Heart right ventricle (tissue), 16 donors: Measurements from ENCODE around the gene OPN3. TPM values are rescaled to one million over a fixed set of nuclear protein-coding genes. Genes with fewer than 3 reads are reported as not detected.

Experiments used
- ATAC-seq, 8 donors: fragments of 200-7000 bp; cut with Tn5 transposase; one replicate each; pipeline ENCODE4 v1.9.1; 2020; ENCODE audit warnings: mild to moderate bottlenecking in 8 of 8, moderate library complexity in 8 of 8, moderate number of reproducible peaks in 1 of 8
- DNase-seq, 2 donors: peaks; one replicate each; pipeline ENCODE4 v3.0.0-alpha.2; 2020
- H3K27ac ChIP-seq, 10 donors: fragments of 200-600 bp; sonication (generic) in 2 of 10; one replicate each; pipeline versions ENCODE4 v1.5.0 to v1.8.0; 2020 to 2022; ENCODE audit warnings: mild to moderate bottlenecking in 3 of 10
- H3K27me3 ChIP-seq, 7 donors: fragments of 200-600 bp; one replicate each; pipeline ENCODE4 v1.8.0; 2021 to 2022; ENCODE audit warnings: mild to moderate bottlenecking in 2 of 7
- H3K36me3 ChIP-seq, 9 donors: fragments of 200-600 bp; sonication (generic) in 1 of 9; one replicate each; pipeline versions ENCODE4 v1.5.0 to v1.8.0; 2020 to 2022; ENCODE audit warnings: mild to moderate bottlenecking in 2 of 9
- H3K4me1 ChIP-seq, 9 donors: fragments of 200-600 bp; sonication (generic) in 1 of 9; one replicate each; pipeline versions ENCODE4 v1.5.0 to v1.8.0; 2020 to 2022; ENCODE audit warnings: mild to moderate bottlenecking in 4 of 9
- H3K4me3 ChIP-seq, 10 donors: fragments of 200-600 bp; sonication (generic) in 2 of 10; one replicate each; pipeline versions ENCODE4 v1.5.0 to v1.8.0; 2020 to 2022; ENCODE audit warnings: mild to moderate bottlenecking in 7 of 10, moderate library complexity in 2 of 10
- H3K9me3 ChIP-seq, 11 donors: fragments of 200-600 bp in 10 of 11; sonication (generic) in 2 of 11; one replicate each; pipeline versions ENCODE4 v1.5.0 to v1.8.0; 2013 to 2022; ENCODE audit warnings: mild to moderate bottlenecking in 2 of 11, control low read depth in 1 of 11, moderate library complexity in 1 of 11
- WGBS, 2 donors: extraction: QIAGEN DNeasy Blood & Tissue Kit; methylation state at CpG; one replicate each; pipeline ENCODE4 v1.1.7; 2013; ENCODE audit warnings: inconsistent platforms in 1 of 2; 5-methylcytosine and 5-hydroxymethylcytosine counted together
- intact Hi-C, 10 donors: fragments of 100-400 bp; cut with DNase I; formaldehyde crosslinking; loops; one replicate each; pipeline versions ENCODE4 v1.11.1 to v1.14.2; 2022
- polyA plus RNA-seq, 2 donors: library from polyadenylated mRNA; stranded (reverse); fragments of 200-250 nt; gene quantifications; one replicate each; pipeline ENCODE4 v1.2.3, GENCODE V29; 2013
- total RNA-seq, 10 donors: library from RNA; stranded (reverse); fragmentation: NEBNext Ultra II Directional in 3 of 10; extraction: Animal tissue kit (Norgen Biotek cat#: 25700) in 3 of 10; gene quantifications; one replicate each; pipeline versions ENCODE4 v1.2.1 to v1.2.4, GENCODE V29; 2021 to 2023
- TF ChIP-seq, protein P1 (sequence below), 9 donors: fragments of 200-600 bp; sonication (generic) in 2 of 9; IDR thresholded peaks; one replicate each; pipeline versions ENCODE4 v1.5.0 to v1.8.0; 2021 to 2022; ENCODE audit warnings: antibody characterized with exemption in 9 of 9, mild to moderate bottlenecking in 5 of 9, moderate library complexity in 1 of 9
- donor health status: Arrhythmogenic right ventricular cardiomyopathy.
- donor health status: ischemic (EF 13 %, LVEDD 7.1; RV severe dilation, severe dysfunction).
- donor health status: healthy with polysubstance abuse.
- donor health status: DM: no; HTN: yes; CAD: no.
- donor health status: DM: no; HTN: no; CAD: no.
- donor health status: ischemic (EF 25% LVEDD 6.9; RV normal size, moderate dysfunction).
- donor health status: ischemic (EF 25% LVEDD 5.7; RV mildly dilated, moderate dysfunction).
- donor health status: healthy.
- donor health status: DM: yes; HTN: yes; CAD: no.
- donor health status: Ischemic cardiomyopathy.
- donor health status: ischemic (EF 35%, LVEDD 5.7; RV mildly dilated, moderate dysfunction).
- donor health status: nonischemic (EF 11% LVEDD 7.7; RV severe dilation, severe dysfunction).
- donor health status: DM: yes; HTN: yes; CAD: no.
- donor health status: PGD.
- donor health status: ischemic (EF 29% LVEDD 5.4; RV normal size, mild dysfunction).
- donor health status: nonischemic (EF 23%, LVEDD 6.1; RV moderate dilation, normal function).

The OPN3 gene
- total and polyA plus RNA-seq, 12 donors = 3.3 to 9.1 (median 5.2) TPM

DNA sequence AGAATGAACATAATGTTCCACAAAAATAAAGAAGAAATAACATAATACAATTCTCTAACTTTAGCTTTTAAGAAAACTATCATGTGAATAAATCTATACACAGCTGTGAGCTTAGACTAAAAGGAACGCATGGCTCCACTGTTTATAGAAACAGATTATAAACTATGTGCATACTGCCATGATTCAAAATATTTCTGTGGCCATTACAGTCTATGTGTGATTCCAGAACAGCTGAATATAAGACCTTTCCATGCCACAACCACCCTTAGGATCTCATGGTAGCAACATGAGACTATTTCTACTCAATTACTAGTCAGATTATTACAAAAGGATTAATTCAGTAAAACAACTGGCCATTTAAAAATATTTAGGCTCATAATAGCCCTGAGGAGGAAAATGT is 3.9 kb downstream of the OPN3 start:
- Histone ChIP-seq H3K27me3 (no peaks in the 10 kb centered on the region), H3K4me1 (peaks cover 0 to 40% (median 12%) of the 10 kb centered on the region in 9 donors), H3K36me3 (peaks cover 0 to 23% (median 0%) of the 10 kb centered on the region in 9 donors), H3K27ac (no peak overlapping the region), H3K9me3 (peaks cover 0 to 2% (median 0%) of the 10 kb centered on the region in 11 donors), H3K4me3 (no peak overlapping the region)
- WGBS, 2 donors = 55 to 75% methylated on average over 1 of the region's 1 CpG
- TF ChIP-seq, protein P1, sequence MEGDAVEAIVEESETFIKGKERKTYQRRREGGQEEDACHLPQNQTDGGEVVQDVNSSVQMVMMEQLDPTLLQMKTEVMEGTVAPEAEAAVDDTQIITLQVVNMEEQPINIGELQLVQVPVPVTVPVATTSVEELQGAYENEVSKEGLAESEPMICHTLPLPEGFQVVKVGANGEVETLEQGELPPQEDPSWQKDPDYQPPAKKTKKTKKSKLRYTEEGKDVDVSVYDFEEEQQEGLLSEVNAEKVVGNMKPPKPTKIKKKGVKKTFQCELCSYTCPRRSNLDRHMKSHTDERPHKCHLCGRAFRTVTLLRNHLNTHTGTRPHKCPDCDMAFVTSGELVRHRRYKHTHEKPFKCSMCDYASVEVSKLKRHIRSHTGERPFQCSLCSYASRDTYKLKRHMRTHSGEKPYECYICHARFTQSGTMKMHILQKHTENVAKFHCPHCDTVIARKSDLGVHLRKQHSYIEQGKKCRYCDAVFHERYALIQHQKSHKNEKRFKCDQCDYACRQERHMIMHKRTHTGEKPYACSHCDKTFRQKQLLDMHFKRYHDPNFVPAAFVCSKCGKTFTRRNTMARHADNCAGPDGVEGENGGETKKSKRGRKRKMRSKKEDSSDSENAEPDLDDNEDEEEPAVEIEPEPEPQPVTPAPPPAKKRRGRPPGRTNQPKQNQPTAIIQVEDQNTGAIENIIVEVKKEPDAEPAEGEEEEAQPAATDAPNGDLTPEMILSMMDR (IDR thresholded peaks at IDR 0.05) = no peak
- ATAC-seq = no peak
- DNase-seq = no peak
- intact Hi-C loops = no loop called here

DNA sequence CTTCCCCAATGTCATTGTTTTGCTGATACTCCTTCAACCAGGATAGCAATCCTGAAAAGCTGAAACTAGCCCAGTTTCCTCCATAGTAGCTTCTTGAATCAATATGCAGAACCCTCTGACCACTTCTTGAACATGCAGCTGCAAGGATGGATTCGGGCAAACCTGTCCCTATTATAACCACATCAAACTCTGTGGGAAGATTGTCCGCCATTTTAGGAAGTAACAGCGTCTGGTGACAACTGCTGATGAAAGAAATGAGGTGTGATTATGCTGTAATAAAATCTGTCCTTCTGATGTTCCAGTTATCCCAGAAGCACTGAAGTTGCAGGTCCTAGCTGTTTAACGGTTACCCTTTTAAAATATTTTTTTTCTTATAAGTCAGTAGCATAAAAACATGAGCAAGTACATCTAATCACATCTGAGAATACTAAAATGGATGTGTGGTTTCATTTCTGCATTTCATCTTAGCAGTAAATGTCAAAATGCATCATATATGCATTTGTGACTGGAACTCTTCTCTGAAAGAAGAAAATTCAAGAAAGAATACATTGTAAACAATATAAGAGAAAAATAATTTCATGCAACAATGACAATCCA is 4.5 kb downstream of the OPN3 start:
- no peaks in the 10 kb centered on the region for H3K27me3 ChIP-seq

DNA sequence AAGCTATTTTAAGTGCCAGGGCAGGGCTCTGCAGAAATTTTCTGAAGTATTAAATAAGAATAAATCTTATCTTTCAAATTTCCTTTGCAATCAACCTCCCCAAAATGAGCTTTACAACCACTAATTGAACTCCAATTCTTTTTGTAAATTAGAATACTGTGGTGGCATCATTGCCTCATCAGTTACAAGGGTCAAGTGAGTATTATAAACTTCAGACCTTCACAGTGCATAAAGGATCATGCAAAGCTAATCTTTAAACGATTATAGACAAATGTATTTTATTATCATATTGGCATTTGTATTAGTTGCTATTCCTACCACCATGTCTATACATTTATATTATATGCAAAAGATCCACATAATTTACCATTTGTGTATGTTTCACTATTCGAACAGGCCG is 7.2 kb downstream of the OPN3 start:
- WGBS, 2 donors = 90 to 92% methylated on average over 3 of the region's 3 CpGs
- TF ChIP-seq, protein P1 (IDR thresholded peaks at IDR 0.05) = no peak
- DNase-seq = no peak
- no peaks in the 10 kb centered on the region for H3K9me3 ChIP-seq
- ATAC-seq = no peak
- intact Hi-C loops = no loop called here
- H3K27ac ChIP-seq = no peak overlapping the region
- H3K4me1 ChIP-seq = peaks cover 0 to 25% (median under 1%) of the 10 kb centered on the region in 9 donors
- peaks cover 0 to 23% (median 0%) of the 10 kb centered on the region in 9 donors for H3K36me3 ChIP-seq
- H3K27me3 ChIP-seq = no peaks in the 10 kb centered on the region
- H3K4me3 ChIP-seq = no peak overlapping the region

More for the DNA sequence above, 4.5 kb downstream of the OPN3 start:
- ATAC-seq = no peak
- intact Hi-C loops = no loop called here
- TF ChIP-seq, protein P1 (IDR thresholded peaks at IDR 0.05) = no peak
- H3K36me3 ChIP-seq = peaks cover 0 to 23% (median 0%) of the 10 kb centered on the region in 9 donors
- H3K4me3 ChIP-seq = no peak overlapping the region
- 95% methylated on average over 4 of the region's 4 CpGs for WGBS, 2 donors
- no peak overlapping the region for H3K27ac ChIP-seq
- no peak for DNase-seq
- no peaks in the 10 kb centered on the region for H3K9me3 ChIP-seq
- H3K4me1 ChIP-seq = peaks cover 0 to 37% (median 12%) of the 10 kb centered on the region in 9 donors

DNA sequence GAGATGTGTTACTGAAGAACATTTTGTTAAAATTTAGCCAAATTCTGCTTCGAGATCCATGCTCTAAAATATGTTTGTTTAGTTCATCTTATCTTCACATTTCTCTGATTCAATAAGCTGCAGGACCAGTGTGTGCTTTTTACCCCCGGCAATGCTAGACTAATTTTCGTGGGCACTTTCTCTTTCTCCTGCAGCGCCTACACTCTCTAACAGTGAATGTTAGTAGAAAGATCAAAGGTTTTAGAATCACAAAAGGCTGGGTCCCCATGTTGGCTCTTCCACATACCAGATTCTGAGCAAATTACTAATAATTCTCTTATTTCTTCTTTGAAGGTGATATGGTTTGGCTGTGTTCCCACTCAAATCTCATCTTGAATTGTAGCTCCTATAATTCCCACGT is 8.5 kb downstream of the OPN3 start:
- DNase-seq (no peak), ATAC-seq (no peak)
- H3K9me3 ChIP-seq = no peaks in the 10 kb centered on the region
- 88 to 89% methylated on average over 5 of the region's 5 CpGs for WGBS, 2 donors
- no peaks in the 10 kb centered on the region for H3K27me3 ChIP-seq
- TF ChIP-seq, protein P1 (IDR thresholded peaks at IDR 0.05) = no peak
- intact Hi-C loops = no loop called here
- H3K4me1 ChIP-seq = peaks cover 0 to 21% (median 0%) of the 10 kb centered on the region in 9 donors
- H3K4me3 ChIP-seq = no peak overlapping the region
- H3K27ac ChIP-seq = no peak overlapping the region
- H3K36me3 ChIP-seq = peaks cover 0 to 23% (median 0%) of the 10 kb centered on the region in 9 donors
